Sigmoid colon (tissue), 7 donors: ENCODE results near the gene DKC1. TPM values are rescaled to one million over a fixed set of nuclear protein-coding genes. Genes with fewer than 3 reads are reported as not detected.

Experiments used
- DNase-seq: peaks from one replicate; pipeline ENCODE4 v3.0.0-alpha.2; 2019
- H3K27ac ChIP-seq, 4 donors: fragments of 200-600 bp; sonication (generic); one replicate each; pipeline ENCODE4 v1.5.1; 2016 to 2019; ENCODE audit warnings: mild to moderate bottlenecking in 1 of 4
- H3K27me3 ChIP-seq, 3 donors: fragments of 200-600 bp; sonication (generic); one replicate each; pipeline ENCODE4 v1.5.1; 2019; ENCODE audit warnings: mild to moderate bottlenecking in 1 of 3
- H3K36me3 ChIP-seq, 4 donors: fragments of 200-600 bp; sonication (generic); one replicate each; pipeline ENCODE4 v1.5.1; 2016 to 2019
- H3K4me1 ChIP-seq, 4 donors: fragments of 200-600 bp; sonication (generic); one replicate each; pipeline ENCODE4 v1.5.1; 2017 to 2019
- H3K4me3 ChIP-seq, 4 donors: fragments of 200-600 bp; sonication (generic); one replicate each; pipeline ENCODE4 v1.5.1; 2017 to 2019; ENCODE audit warnings: mild to moderate bottlenecking in 2 of 4, moderate library complexity in 1 of 4
- H3K9me3 ChIP-seq, 4 donors: fragments of 200-600 bp in 3 of 4; sonication (generic) in 3 of 4; one replicate each; pipeline versions ENCODE4 v1.5.1 to v1.6.1; 2013 to 2019
- CTCF ChIP-seq, 4 experiments: fragments of 450-650 bp in 3 of 4; fragments of 200-600 bp in 1 of 4; IDR thresholded peaks; one replicate each; pipeline ENCODE4 v1.5.1; 2016 to 2019; ENCODE audit warnings: antibody characterized with exemption in 4 of 4, mild to moderate bottlenecking in 3 of 4, moderate library complexity in 2 of 4
- EP300 ChIP-seq, 4 donors: sonication (generic); formaldehyde crosslinking; IDR thresholded peaks; one replicate each; pipeline ENCODE4 v1.6.1; 2017; ENCODE audit warnings: antibody characterized with exemption in 4 of 4
- POLR2A ChIP-seq, 2 donors: fragments of 450-650 bp; IDR thresholded peaks; one replicate each; pipeline ENCODE4 v1.6.1; 2016; ENCODE audit warnings: antibody characterized with exemption in 2 of 2, mild to moderate bottlenecking in 2 of 2, moderate library complexity in 2 of 2
- POLR2AphosphoS5 ChIP-seq, 4 donors: sonication (generic); formaldehyde crosslinking; IDR thresholded peaks; one replicate each; pipeline ENCODE4 v1.6.1; 2017; ENCODE audit warnings: antibody characterized with exemption in 4 of 4
- WGBS, 2 donors: extraction: QIAGEN DNeasy Blood & Tissue Kit; methylation state at CpG; one replicate each; pipeline ENCODE4 v1.1.7; 2013; 5-methylcytosine and 5-hydroxymethylcytosine counted together
- intact Hi-C: fragments of 100-400 bp; cut with DNase I; formaldehyde crosslinking; loops from one replicate; pipeline ENCODE4 v1.15.1; 2023
- polyA plus RNA-seq, 3 donors: library from polyadenylated mRNA; stranded (reverse); fragments of 200-250 nt; gene quantifications; one replicate each; pipeline ENCODE4 v1.2.3, GENCODE V29; 2013
- total RNA-seq, 4 donors: library from RNA; depleted of rRNA; stranded (reverse); fragments of >200 nt; gene quantifications; one replicate each; pipeline ENCODE4 v1.1.0, GENCODE V29; 2016
- donor health status: healthy with polysubstance abuse.
- donor health status: Bipolar disorder and iron deficiency.
- donor health status: healthy.

Gene DKC1
- total and polyA plus RNA-seq, 7 donors: 18.2 to 47.5 (median 20.0) TPM

GRCh38 chrX:154780968-154781367 lies 18.3 kb downstream of the DKC1 start:
- TF ChIP-seq POLR2AphosphoS5 (IDR thresholded peaks at IDR 0.05) (no peak), CTCF (IDR thresholded peaks at IDR 0.05) (no peak), EP300 (IDR thresholded peaks at IDR 0.05) (no peak), POLR2A (IDR thresholded peaks at IDR 0.05) (no peak)
- Histone ChIP-seq H3K4me1 (no peaks in the 10 kb centered on the region), H3K36me3 (peaks cover 0 to 27% (median 2%) of the 10 kb centered on the region in 4 donors), H3K9me3 (no peaks in the 10 kb centered on the region), H3K4me3 (no peak overlapping the region), H3K27me3 (no peaks in the 10 kb centered on the region), H3K27ac (no peak overlapping the region)
- 94 to 97% methylated on average over 9 of the region's 9 CpGs for WGBS, 2 donors
- DNase-seq: no peak
- intact Hi-C loops: no loop called here

GRCh38 chrX:154784149-154784995 lies 21.7 kb downstream of the DKC1 start:
- Histone ChIP-seq H3K4me3 (no peak overlapping the region), H3K27ac (no peak overlapping the region), H3K27me3 (no peaks in the 10 kb centered on the region), H3K9me3 (no peaks in the 10 kb centered on the region), H3K4me1 (no peaks in the 10 kb centered on the region), H3K36me3 (peaks cover 0 to 8% (median 0%) of the 10 kb centered on the region in 4 donors)
- intact Hi-C loops: no loop called here
- WGBS, 2 donors: 80 to 86% methylated on average over 13 of the region's 13 CpGs
- TF ChIP-seq POLR2A (IDR thresholded peaks at IDR 0.05) (no peak), EP300 (IDR thresholded peaks at IDR 0.05) (no peak), CTCF (IDR thresholded peaks at IDR 0.05) (no peak), POLR2AphosphoS5 (IDR thresholded peaks at IDR 0.05) (no peak)
- DNase-seq: no peak

GRCh38 chrX:154785716-154786115 lies 23.1 kb downstream of the DKC1 start:
- TF ChIP-seq CTCF (IDR thresholded peaks at IDR 0.05): no peak
- no peak for TF ChIP-seq EP300 (IDR thresholded peaks at IDR 0.05)
- no peak for TF ChIP-seq POLR2AphosphoS5 (IDR thresholded peaks at IDR 0.05)
- no peak for TF ChIP-seq POLR2A (IDR thresholded peaks at IDR 0.05)
- Histone ChIP-seq H3K4me3 (no peak overlapping the region), H3K36me3 (peaks cover 0 to 8% (median 0%) of the 10 kb centered on the region in 4 donors), H3K4me1 (no peaks in the 10 kb centered on the region), H3K27ac (no peak overlapping the region), H3K27me3 (no peaks in the 10 kb centered on the region), H3K9me3 (no peaks in the 10 kb centered on the region)
- WGBS, 2 donors: 73 to 93% methylated on average over 6 of the region's 6 CpGs
- no peak for DNase-seq
- intact Hi-C loops: no loop called here

GRCh38 chrX:154791467-154791866 lies 28.8 kb downstream of the DKC1 start:
- no peaks in the 10 kb centered on the region for H3K4me1 ChIP-seq
- 59 to 73% methylated on average over 4 of the region's 4 CpGs for WGBS, 2 donors
- no peak for DNase-seq
- no peak overlapping the region for H3K4me3 ChIP-seq
- H3K27ac ChIP-seq: no peak overlapping the region
- no peaks in the 10 kb centered on the region for H3K9me3 ChIP-seq
- no peaks in the 10 kb centered on the region for H3K27me3 ChIP-seq
- intact Hi-C loops: no loop called here
- no peaks in the 10 kb centered on the region for H3K36me3 ChIP-seq
- TF ChIP-seq EP300 (IDR thresholded peaks at IDR 0.05) (no peak), CTCF (IDR thresholded peaks at IDR 0.05) (no peak), POLR2A (IDR thresholded peaks at IDR 0.05) (no peak), POLR2AphosphoS5 (IDR thresholded peaks at IDR 0.05) (no peak)
